HG02588 (cell line): ENCODE data around the gene INCA1.
A peak's percentile ranks its signal among the peaks of the same experiment; 100 is the strongest.
"Not testable (repeated sequence)": the region's sequence is repeated elsewhere in the genome, so short reads cannot be mapped to it uniquely, and the experiment has no call there.

Experiments used
- ATAC-seq: cut with Tn5 transposase; IDR thresholded peaks from one replicate; pipeline ENCODE4 v1.9.1; 2021; ENCODE audit warnings: mild to moderate bottlenecking, moderate library complexity; ENCODE audit not compliant: unreplicated experiment

Gene INCA1

GRCh38 chr17:4997302-4998026 is at the start of gene INCA1, which contains the start of gene KIF1C:
Gene INCA1, minus strand, starts transcription at chr17:4997522. Its CDS starts 3,085 bp downstream, at chr17:4994437.
Gene KIF1C, plus strand, starts transcription at chr17:4997950. Its CDS starts 2,297 bp downstream, at chr17:5000247.
- peak; percentile 78 for ATAC-seq

GRCh38 chr17:5045496-5045895 is 48.2 kb upstream of the INCA1 start:
- ATAC-seq, result no peak

- no peak for ATAC-seq
Observed at GRCh38 chr17:5044630-5045029, 47.3 kb upstream of the INCA1 start.

GRCh38 chr17:5043524-5043923 is 46.2 kb upstream of the INCA1 start:
- no peak for ATAC-seq

- ATAC-seq, result no peak
Observed at GRCh38 chr17:5042157-5043022, 45.1 kb upstream of the INCA1 start.

- no peak for ATAC-seq
Observed at GRCh38 chr17:5035315-5035714, 38.0 kb upstream of the INCA1 start, which contains the start of gene SLC52A1. Gene SLC52A1, minus strand, starts transcription at chr17:5035426. Its CDS starts 820 bp downstream, at chr17:5034606.

- ATAC-seq, result no peak
Observed at GRCh38 chr17:5034651-5035050, 37.3 kb upstream of the INCA1 start.

- no peak for ATAC-seq
Observed at GRCh38 chr17:5034063-5034462, 36.7 kb upstream of the INCA1 start.

GRCh38 chr17:5033352-5034015 is 36.2 kb upstream of the INCA1 start:
- no peak for ATAC-seq

- no peak for ATAC-seq
Observed at GRCh38 chr17:5032865-5033264, 35.5 kb upstream of the INCA1 start.

- peak; percentile 58 for ATAC-seq
Observed at GRCh38 chr17:5031365-5032082, 34.2 kb upstream of the INCA1 start.

- not testable (repeated sequence) for ATAC-seq
Observed at GRCh38 chr17:5030168-5030567, 32.8 kb upstream of the INCA1 start.

GRCh38 chr17:5027916-5028315 is 30.6 kb upstream of the INCA1 start:
- ATAC-seq, result no peak

- ATAC-seq, result no peak
Observed at GRCh38 chr17:5027299-5027698, 30.0 kb upstream of the INCA1 start.

- ATAC-seq, result no peak
Observed at GRCh38 chr17:5024604-5025003, 27.3 kb upstream of the INCA1 start.

GRCh38 chr17:5023588-5024147 is 26.3 kb upstream of the INCA1 start:
- ATAC-seq, result no peak

- ATAC-seq, result no peak
Observed at GRCh38 chr17:5022171-5022711, 24.9 kb upstream of the INCA1 start.

GRCh38 chr17:5020502-5021023 is 23.2 kb upstream of the INCA1 start:
- no peak for ATAC-seq

GRCh38 chr17:5019475-5019956 is 22.2 kb upstream of the INCA1 start:
- ATAC-seq, result no peak

GRCh38 chr17:5014357-5014756 is 17.0 kb upstream of the INCA1 start:
- no peak for ATAC-seq
